ENCODE data around the gene ALAS1.

DNA sequence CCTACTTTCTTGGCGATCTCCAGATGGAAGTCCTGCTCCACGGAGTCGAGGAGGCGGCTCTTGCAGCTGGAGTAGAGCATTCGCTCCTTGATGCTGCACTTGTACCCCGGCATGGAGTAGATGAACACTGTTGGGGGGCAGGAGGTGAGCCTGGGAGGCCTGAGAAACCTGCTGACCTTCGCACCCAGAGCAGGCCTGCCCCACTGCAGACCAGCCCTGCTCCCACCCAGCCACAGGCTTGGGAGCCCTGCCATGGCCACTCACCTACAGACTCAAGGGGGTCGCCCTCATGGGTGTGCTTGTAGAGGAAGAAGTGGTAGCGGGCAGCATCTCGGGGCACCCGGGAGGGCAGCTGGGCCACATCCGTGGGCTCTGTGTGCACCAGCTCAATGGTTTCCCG, 31.7 kb downstream of the ALAS1 start:
- TF ChIP-seq, protein P1, sequence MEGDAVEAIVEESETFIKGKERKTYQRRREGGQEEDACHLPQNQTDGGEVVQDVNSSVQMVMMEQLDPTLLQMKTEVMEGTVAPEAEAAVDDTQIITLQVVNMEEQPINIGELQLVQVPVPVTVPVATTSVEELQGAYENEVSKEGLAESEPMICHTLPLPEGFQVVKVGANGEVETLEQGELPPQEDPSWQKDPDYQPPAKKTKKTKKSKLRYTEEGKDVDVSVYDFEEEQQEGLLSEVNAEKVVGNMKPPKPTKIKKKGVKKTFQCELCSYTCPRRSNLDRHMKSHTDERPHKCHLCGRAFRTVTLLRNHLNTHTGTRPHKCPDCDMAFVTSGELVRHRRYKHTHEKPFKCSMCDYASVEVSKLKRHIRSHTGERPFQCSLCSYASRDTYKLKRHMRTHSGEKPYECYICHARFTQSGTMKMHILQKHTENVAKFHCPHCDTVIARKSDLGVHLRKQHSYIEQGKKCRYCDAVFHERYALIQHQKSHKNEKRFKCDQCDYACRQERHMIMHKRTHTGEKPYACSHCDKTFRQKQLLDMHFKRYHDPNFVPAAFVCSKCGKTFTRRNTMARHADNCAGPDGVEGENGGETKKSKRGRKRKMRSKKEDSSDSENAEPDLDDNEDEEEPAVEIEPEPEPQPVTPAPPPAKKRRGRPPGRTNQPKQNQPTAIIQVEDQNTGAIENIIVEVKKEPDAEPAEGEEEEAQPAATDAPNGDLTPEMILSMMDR (conservative IDR thresholded peaks at IDR 0.05; ENCODE audit: low read depth in 2 of 2): no peak
- TF ChIP-seq EZH2 (IDR thresholded peaks at IDR 0.05; ENCODE audit: low read depth, unreplicated experiment) (no peak), EZH2phosphoT487 (IDR thresholded peaks at IDR 0.05; ENCODE audit: unreplicated experiment) (no peak), ZNF114 (CRISPR knock-in tag; IDR thresholded peaks at IDR 0.05) (no peak), STAT1 (IDR thresholded peaks at IDR 0.05; ENCODE audit: unreplicated experiment) (no peak)
- TF ChIP-seq, protein P2, sequence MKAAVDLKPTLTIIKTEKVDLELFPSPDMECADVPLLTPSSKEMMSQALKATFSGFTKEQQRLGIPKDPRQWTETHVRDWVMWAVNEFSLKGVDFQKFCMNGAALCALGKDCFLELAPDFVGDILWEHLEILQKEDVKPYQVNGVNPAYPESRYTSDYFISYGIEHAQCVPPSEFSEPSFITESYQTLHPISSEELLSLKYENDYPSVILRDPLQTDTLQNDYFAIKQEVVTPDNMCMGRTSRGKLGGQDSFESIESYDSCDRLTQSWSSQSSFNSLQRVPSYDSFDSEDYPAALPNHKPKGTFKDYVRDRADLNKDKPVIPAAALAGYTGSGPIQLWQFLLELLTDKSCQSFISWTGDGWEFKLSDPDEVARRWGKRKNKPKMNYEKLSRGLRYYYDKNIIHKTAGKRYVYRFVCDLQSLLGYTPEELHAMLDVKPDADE (IDR thresholded peaks at IDR 0.05): no peak

Measured in GM23338 (cell line).